GM04504 (cell line): ENCODE results near the gene DOC2B.
"Not testable (repeated sequence)": the region's sequence is repeated elsewhere in the genome, so short reads cannot be mapped to it uniquely, and the experiment has no call there.

Experiments
- DNase-seq: peaks from one replicate; pipeline ENCODE4 v3.0.0-alpha.2; 2012; ENCODE audit warnings: low read depth

The DOC2B gene

DNA sequence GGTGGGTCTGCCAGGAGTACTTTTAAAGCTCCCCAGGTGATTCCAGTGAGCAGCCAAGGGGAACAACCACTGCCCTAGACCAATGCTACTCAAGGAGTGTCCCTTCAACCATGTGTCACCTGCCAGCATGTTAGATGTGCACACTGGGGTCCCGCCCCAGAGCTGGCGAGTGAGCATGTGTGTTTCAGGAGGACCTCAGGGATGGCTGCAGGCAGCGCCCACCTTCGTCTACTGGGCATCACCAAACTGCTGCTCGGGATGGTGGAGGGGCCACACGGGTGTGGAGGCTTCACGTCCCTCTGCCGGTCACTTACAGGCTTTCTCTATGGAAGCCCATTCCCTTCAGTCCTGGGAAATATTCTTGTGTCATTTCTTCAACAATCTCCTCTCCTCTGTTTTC, 29.0 kb upstream of the DOC2B start:
- DNase-seq, result no peak

DNA sequence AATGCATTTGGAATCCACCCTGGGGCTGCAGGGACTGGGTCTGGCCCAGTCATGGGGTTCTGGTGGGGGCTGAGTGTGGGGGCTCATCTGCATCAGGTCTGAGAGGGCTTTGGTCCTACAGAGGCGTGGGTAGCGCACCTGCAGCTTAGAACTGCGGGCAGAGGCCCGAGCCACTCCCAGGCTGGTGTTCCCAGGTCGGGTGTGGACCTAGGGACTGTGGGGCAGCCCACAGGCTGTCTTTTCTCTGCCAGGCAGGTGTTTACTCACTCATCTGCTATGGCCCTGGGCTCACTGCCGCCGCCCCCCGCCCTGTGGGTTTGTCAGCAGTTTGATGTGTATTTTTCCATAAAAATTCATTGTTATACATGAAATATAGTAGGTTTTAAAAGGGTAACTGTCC, 27.0 kb upstream of the DOC2B start:
- DNase-seq, result no peak

- DNase-seq, result no peak
Measured at GRCh38 chr17:207775-208174, 26.3 kb upstream of the DOC2B start.

- no peak for DNase-seq
Measured at GRCh38 chr17:206941-207560, 25.6 kb upstream of the DOC2B start.

- not testable (repeated sequence) for DNase-seq
Measured at GRCh38 chr17:206484-206883, 25.0 kb upstream of the DOC2B start.

DNA sequence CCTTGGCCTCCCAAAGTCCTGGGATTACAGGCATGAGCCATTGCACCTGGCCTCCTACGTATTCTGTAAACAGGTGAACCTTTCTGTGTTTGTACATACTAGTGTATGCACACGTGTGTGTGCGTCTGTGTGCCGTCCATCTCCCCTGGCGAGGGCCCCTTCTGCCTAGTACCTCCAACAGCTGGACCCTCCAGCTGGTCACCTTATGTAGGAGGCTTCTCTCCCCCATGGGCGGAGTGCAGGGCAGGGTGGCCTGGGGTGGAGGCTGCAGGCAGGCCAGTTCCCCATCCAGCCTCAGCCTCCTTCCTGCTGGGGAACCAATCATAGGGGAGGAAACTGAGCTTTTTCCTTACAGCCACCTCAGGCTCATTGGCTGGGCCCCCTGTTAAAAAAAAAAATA, 24.4 kb upstream of the DOC2B start:
- no peak for DNase-seq

- DNase-seq, result no peak
Measured at GRCh38 chr17:205148-205669, 23.8 kb upstream of the DOC2B start.

GRCh38 chr17:204427-205147, 23.1 kb upstream of the DOC2B start:
- DNase-seq, result no peak

- DNase-seq, result no peak
Measured at GRCh38 chr17:202501-202951, 21.1 kb upstream of the DOC2B start.

GRCh38 chr17:201736-202135, 20.3 kb upstream of the DOC2B start:
- DNase-seq, result not testable (repeated sequence)

GRCh38 chr17:201257-201656, 19.8 kb upstream of the DOC2B start:
- DNase-seq, result not testable (repeated sequence)

DNA sequence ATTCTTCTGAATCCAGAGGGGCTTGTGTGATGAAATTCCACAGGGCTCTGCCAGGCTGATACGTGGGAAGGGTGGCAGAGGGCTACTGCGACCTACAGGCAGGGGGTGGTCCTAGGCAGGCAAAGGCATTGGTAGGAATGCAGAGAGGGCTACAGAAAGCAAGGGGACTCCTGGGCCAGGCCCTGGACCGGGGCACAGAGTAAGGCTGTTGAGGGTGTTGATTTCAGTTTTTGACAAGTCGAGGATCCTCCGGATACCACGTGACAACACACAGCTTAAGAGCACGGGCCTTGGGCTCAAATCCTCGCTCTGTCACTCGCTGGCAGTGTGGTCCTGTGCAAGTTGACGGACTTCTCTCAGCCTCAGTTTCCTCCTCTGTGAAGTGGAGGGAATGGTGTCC, 19.1 kb upstream of the DOC2B start:
- DNase-seq, result no peak

DNA sequence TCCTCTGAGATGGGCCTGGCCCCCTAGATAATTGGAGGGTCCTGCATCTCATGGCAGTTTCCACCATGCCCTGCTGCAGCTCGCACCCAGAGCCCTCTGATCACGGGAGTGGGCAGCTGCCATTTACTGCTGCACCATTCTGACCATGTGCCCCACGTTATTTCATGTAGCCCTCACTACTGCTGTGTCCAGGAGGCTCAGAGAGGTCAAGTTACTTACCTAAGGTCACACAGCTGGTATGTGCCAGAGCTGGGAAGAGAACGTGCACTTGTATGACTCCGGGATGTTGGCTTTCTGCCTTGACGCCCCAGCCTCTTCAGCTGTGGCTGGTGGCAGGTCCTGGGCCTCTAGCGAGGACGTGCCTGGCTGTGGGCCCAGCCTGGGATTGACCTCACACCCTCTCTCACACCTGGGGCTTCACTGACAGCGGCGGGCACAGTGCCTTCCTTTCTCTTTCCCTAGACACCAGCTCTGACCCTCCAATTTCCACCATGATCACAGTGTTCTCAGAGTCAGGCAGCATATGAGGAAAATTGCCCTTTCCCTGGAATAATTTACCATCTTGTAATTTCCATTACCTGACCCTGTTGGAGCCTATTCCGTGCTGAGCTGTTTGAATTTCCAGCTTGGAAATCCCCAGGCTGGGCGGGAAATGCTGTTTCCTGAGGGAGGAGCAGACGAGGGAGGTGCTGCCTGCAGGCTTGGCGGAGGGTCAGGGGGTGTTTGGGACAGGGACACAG, 18.5 kb upstream of the DOC2B start:
- DNase-seq, result no peak

DNA sequence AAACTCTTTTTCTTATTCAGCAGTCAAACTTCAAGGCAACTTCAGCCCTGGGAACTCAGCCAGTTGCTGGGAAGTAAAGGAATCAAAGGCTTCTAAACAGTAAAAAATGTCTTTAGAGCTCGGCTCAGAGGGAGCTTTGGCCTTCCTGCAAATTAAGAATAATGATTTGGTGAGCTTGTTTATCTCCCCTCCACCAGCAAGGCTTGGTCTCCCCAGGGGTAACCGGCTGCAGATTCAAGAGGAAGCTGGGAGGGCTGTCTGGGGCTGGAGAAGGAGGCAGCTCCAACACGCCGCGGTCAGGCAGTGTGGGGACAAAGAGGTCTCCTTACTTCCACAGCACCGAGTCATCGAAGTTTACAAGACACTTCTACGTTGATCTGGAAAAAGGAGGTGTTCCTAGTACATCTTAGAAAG, 17.7 kb upstream of the DOC2B start:
- DNase-seq, result no peak

GRCh38 chr17:198225-198624, 16.8 kb upstream of the DOC2B start:
- DNase-seq, result not testable (repeated sequence)

- DNase-seq, result no peak
Measured at GRCh38 chr17:197352-197751, 15.9 kb upstream of the DOC2B start.

GRCh38 chr17:194828-195602, 13.6 kb upstream of the DOC2B start:
- DNase-seq, result no peak

- DNase-seq, result no peak
Measured at GRCh38 chr17:193841-194806, 12.7 kb upstream of the DOC2B start.

- no peak for DNase-seq
Measured at GRCh38 chr17:193426-193810, 12.0 kb upstream of the DOC2B start.

DNA sequence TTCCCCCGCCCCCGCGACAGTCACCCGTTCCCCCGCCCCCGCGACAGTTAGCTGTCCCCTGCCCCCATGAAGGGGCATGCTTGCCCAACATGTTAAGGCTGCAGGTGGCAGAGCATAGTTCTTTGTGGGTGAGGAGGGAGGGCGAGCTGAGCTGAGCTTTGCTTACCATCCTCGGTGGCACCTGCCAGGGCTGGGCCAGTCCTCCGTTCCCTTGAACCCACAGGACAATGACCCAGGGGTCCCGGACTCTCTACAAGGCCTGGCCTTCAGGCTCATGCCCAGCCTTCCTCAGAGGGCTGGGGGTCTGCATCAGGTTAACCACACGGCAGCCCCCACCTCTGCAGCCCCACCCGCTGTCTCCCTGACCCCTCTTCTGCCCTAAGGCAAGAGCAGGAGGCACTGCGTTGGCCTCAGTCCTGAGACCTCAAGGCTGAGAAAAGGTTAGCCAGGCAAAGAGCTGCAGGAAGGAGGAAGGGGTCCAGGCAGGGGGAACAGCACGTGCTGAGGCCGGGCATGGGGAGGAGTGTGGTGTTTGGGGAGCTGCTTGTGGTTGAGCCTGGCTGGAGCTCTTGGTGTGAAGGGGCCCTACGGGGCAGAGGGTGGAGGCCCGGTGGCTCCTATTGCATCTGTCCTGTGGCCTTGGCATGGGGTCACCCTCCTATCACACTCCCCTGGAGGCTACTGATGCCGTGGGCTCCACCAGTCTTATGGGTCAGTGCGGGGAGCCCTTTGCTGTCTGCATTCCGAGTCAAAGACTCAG, 11.4 kb upstream of the DOC2B start:
- DNase-seq, result no peak
